ENCODE results near the gene MAN1C1. TPM values are rescaled to one million over a fixed set of nuclear protein-coding genes. Genes with fewer than 3 reads are reported as not detected.
"Not testable (repeated sequence)": the region's sequence is repeated elsewhere in the genome, so short reads cannot be mapped to it uniquely, and the experiment has no call there.

The MAN1C1 gene
- total RNA-seq, 1 donor from 2014 or later: 5.4 TPM

- DNase-seq: no peak
- TF ChIP-seq, protein P1, sequence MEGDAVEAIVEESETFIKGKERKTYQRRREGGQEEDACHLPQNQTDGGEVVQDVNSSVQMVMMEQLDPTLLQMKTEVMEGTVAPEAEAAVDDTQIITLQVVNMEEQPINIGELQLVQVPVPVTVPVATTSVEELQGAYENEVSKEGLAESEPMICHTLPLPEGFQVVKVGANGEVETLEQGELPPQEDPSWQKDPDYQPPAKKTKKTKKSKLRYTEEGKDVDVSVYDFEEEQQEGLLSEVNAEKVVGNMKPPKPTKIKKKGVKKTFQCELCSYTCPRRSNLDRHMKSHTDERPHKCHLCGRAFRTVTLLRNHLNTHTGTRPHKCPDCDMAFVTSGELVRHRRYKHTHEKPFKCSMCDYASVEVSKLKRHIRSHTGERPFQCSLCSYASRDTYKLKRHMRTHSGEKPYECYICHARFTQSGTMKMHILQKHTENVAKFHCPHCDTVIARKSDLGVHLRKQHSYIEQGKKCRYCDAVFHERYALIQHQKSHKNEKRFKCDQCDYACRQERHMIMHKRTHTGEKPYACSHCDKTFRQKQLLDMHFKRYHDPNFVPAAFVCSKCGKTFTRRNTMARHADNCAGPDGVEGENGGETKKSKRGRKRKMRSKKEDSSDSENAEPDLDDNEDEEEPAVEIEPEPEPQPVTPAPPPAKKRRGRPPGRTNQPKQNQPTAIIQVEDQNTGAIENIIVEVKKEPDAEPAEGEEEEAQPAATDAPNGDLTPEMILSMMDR (IDR thresholded peaks at IDR 0.05; ENCODE audit: partially characterized antibody, unreplicated experiment): no peak
- Mint-ChIP-seq H3K27ac (ENCODE audit: unreplicated experiment) (peak overlapping the region; percentile 25), H3K9me3 (ENCODE audit: unreplicated experiment) (no peaks in the 10 kb centered on the region), H3K36me3 (ENCODE audit: unreplicated experiment) (no peaks in the 10 kb centered on the region), H3K4me3 (ENCODE audit: unreplicated experiment) (no peak overlapping the region), H3K27me3 (ENCODE audit: unreplicated experiment) (peaks cover 7% of the 10 kb centered on the region), H3K4me1 (ENCODE audit: low read depth, unreplicated experiment) (peaks cover 13% of the 10 kb centered on the region)
Observed at GRCh38 chr1:25658791-25659431, 42.3 kb downstream of the MAN1C1 start.

GRCh38 chr1:25661043-25661815 is 44.6 kb downstream of the MAN1C1 start:
- DNase-seq: no peak
- Mint-ChIP-seq H3K9me3 (ENCODE audit: unreplicated experiment) (no peaks in the 10 kb centered on the region), H3K4me1 (ENCODE audit: low read depth, unreplicated experiment) (peaks cover 8% of the 10 kb centered on the region), H3K27me3 (ENCODE audit: unreplicated experiment) (peaks cover 5% of the 10 kb centered on the region), H3K4me3 (ENCODE audit: unreplicated experiment) (no peak overlapping the region), H3K27ac (ENCODE audit: unreplicated experiment) (no peak overlapping the region), H3K36me3 (ENCODE audit: unreplicated experiment) (no peaks in the 10 kb centered on the region)
- TF ChIP-seq, protein P1 (IDR thresholded peaks at IDR 0.05; ENCODE audit: partially characterized antibody, unreplicated experiment): no peak

- H3K4me1 Mint-ChIP-seq (ENCODE audit: low read depth, unreplicated experiment): peaks cover 8% of the 10 kb centered on the region
Observed at GRCh38 chr1:25662061-25662460, 45.5 kb downstream of the MAN1C1 start.

DNA sequence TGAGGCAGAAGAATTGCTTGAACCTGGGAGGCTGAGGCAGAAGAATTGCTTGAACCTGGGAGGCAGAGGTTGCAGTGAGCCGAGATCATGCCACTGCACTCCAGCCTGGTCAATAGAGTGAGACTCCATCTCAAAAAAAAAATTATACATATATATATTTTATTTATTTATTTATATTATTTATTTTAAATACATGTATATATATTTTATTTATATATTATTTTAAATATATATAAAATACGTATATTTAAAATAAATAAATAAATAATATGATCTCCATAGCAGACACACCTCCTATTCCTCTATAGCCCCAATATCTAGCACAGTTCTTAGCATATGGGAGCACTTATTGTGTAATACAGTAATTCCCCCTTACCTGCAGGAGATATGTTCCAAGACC is 46.4 kb downstream of the MAN1C1 start:
- DNase-seq; H3K27me3 Mint-ChIP-seq (ENCODE audit: unreplicated experiment): not testable (repeated sequence)

More at GRCh38 chr1:25662061-25662460, 45.5 kb downstream of the MAN1C1 start:
- no peak overlapping the region for H3K4me3 Mint-ChIP-seq (ENCODE audit: unreplicated experiment)
- TF ChIP-seq, protein P1 (IDR thresholded peaks at IDR 0.05; ENCODE audit: partially characterized antibody, unreplicated experiment): no peak
- H3K27ac Mint-ChIP-seq (ENCODE audit: unreplicated experiment): no peak overlapping the region
- H3K36me3 Mint-ChIP-seq (ENCODE audit: unreplicated experiment): no peaks in the 10 kb centered on the region
- H3K9me3 Mint-ChIP-seq (ENCODE audit: unreplicated experiment): no peaks in the 10 kb centered on the region
- H3K27me3 Mint-ChIP-seq (ENCODE audit: unreplicated experiment): peaks cover 5% of the 10 kb centered on the region
- DNase-seq: no peak

GRCh38 chr1:25664357-25665199 is 48.0 kb downstream of the MAN1C1 start:
- peaks cover 3% of the 10 kb centered on the region for H3K27me3 Mint-ChIP-seq (ENCODE audit: unreplicated experiment)
- no peaks in the 10 kb centered on the region for H3K9me3 Mint-ChIP-seq (ENCODE audit: unreplicated experiment)
- H3K4me1 Mint-ChIP-seq (ENCODE audit: low read depth, unreplicated experiment): peaks cover 4% of the 10 kb centered on the region
- no peak overlapping the region for H3K27ac Mint-ChIP-seq (ENCODE audit: unreplicated experiment)
- TF ChIP-seq, protein P1 (IDR thresholded peaks at IDR 0.05; ENCODE audit: partially characterized antibody, unreplicated experiment): no peak
- no peak overlapping the region for H3K4me3 Mint-ChIP-seq (ENCODE audit: unreplicated experiment)
- no peaks in the 10 kb centered on the region for H3K36me3 Mint-ChIP-seq (ENCODE audit: unreplicated experiment)
- DNase-seq: no peak

More for the DNA sequence above, 46.4 kb downstream of the MAN1C1 start:
- not testable (repeated sequence) for H3K36me3 Mint-ChIP-seq (ENCODE audit: unreplicated experiment); H3K4me1 Mint-ChIP-seq (ENCODE audit: low read depth, unreplicated experiment); H3K4me3 Mint-ChIP-seq (ENCODE audit: unreplicated experiment); H3K27ac Mint-ChIP-seq (ENCODE audit: unreplicated experiment); H3K9me3 Mint-ChIP-seq (ENCODE audit: unreplicated experiment)
